Endothelial cell of umbilical vein (primary cell): ENCODE measurements around the gene CCL2. TPM values are rescaled to one million over a fixed set of nuclear protein-coding genes. Genes with fewer than 3 reads are reported as not detected.

ENCODE experiments used
- BruUV-seq: library from RNA; stranded (reverse); fragments of 400-500 nt; replicated peaks from 2 replicates; lab custom pipeline; 2021; lab: Mats Ljungman, UMichigan
- CTCF ChIA-PET: fragments of 300-600, 350-600 bp; sonication (Branson Sonifier 250); formaldehyde crosslinking; loops from one replicate; lab custom pipeline; 2021; ENCODE audit warnings: antibody characterized with exemption, inconsistent platforms; lab: Charles Lee
- POLR2A ChIA-PET: fragments of 300-600, 350-600 bp; sonication (Branson Sonifier 250); formaldehyde crosslinking; loops from one replicate; lab custom pipeline; 2021; ENCODE audit warnings: antibody characterized with exemption, inconsistent platforms; lab: Charles Lee
- DNase-seq: peaks from one replicate; pipeline ENCODE4 v3.0.0-alpha.2; 2011; ENCODE audit warnings: low read depth, low spot score
- FAIRE-seq: peaks from 2 replicates; lab custom pipeline; 2011; peaks lifted over from hg19 to GRCh38; lab: Jason Lieb, UNC
- H2AFZ ChIP-seq: 2 replicates; pipeline ENCODE4 v1.6.0; 2012; ENCODE audit warnings: low read depth, low read length, control low read depth, inconsistent platforms
- H3K27ac ChIP-seq: 2 replicates; pipeline ENCODE4 v1.5.1; 2011; ENCODE audit warnings: low read depth, mild to moderate bottlenecking, control low read depth, low read length, moderate library complexity; ENCODE audit not compliant: insufficient read depth
- H3K27me3 ChIP-seq, 2 experiments: 2 replicates each; pipeline versions ENCODE4 v1.6.0 to v1.6.1; 2011; ENCODE audit warnings: low read length in 2 of 2, mixed read lengths in 1 of 2; ENCODE audit not compliant: control insufficient read depth in 2 of 2, insufficient read depth in 2 of 2
- H3K36me3 ChIP-seq, 2 experiments: 2 replicates in 1 of 2; 3 replicates in 1 of 2; pipeline ENCODE4 v1.5.1; 2011; ENCODE audit warnings: low read length in 2 of 2, mild to moderate bottlenecking in 1 of 2, moderate library complexity in 1 of 2; ENCODE audit not compliant: control insufficient read depth in 2 of 2, insufficient read depth in 2 of 2; ENCODE audit errors: extremely low read depth in 1 of 2
- H3K4me1 ChIP-seq: 3 replicates; pipeline ENCODE4 v1.5.1; 2011; ENCODE audit warnings: mild to moderate bottlenecking, low read length; ENCODE audit not compliant: control insufficient read depth, insufficient read depth; ENCODE audit errors: extremely low read depth
- H3K4me2 ChIP-seq: 2 replicates; pipeline ENCODE4 v1.6.1; 2011; ENCODE audit warnings: low read length, control low read depth, mixed read lengths; ENCODE audit not compliant: insufficient read depth
- H3K4me3 ChIP-seq, 3 experiments: fragments of 200-600 bp in 1 of 3; sonication (generic), shearing (Covaris generic) in 1 of 3; replicated peaks in 1 of 3; 2 replicates each; pipeline ENCODE4 v1.5.1; 2011 to 2016; ENCODE audit warnings: control low read depth in 3 of 3, low read length in 3 of 3, mild to moderate bottlenecking in 2 of 3, inconsistent platforms in 1 of 3, low read depth in 1 of 3, moderate library complexity in 1 of 3; ENCODE audit not compliant: insufficient read depth in 1 of 3
- H3K79me2 ChIP-seq: 2 replicates; pipeline ENCODE4 v1.6.0; 2012; ENCODE audit warnings: low read length, inconsistent platforms; ENCODE audit not compliant: control insufficient read depth, insufficient read depth
- H3K9ac ChIP-seq: replicated peaks from 2 replicates; pipeline ENCODE3; 2011; ENCODE audit warnings: low read length, control low read depth; ENCODE audit not compliant: insufficient read depth; ENCODE audit errors: extremely low read depth
- H3K9me1 ChIP-seq: replicated peaks from 3 replicates; pipeline ENCODE4 v1.6.0; 2011; ENCODE audit warnings: mild to moderate bottlenecking, low read length; ENCODE audit not compliant: control insufficient read depth, insufficient read depth; ENCODE audit errors: extremely low read depth
- H3K9me3 ChIP-seq: replicated peaks from 2 replicates; pipeline ENCODE4 v1.5.1; 2012; ENCODE audit warnings: low read length, inconsistent platforms; ENCODE audit not compliant: control insufficient read depth, insufficient read depth
- H4K20me1 ChIP-seq: replicated peaks from 2 replicates; pipeline ENCODE3; 2011; ENCODE audit warnings: mild to moderate bottlenecking, low read length; ENCODE audit not compliant: control insufficient read depth, insufficient read depth; ENCODE audit errors: extremely low read depth
- CTCF ChIP-seq, 2 donors: IDR thresholded peaks; 1 replicate in 1 of 2; 2 replicates in 1 of 2; pipeline ENCODE4 v1.5.1; 2011; ENCODE audit warnings: low read length in 2 of 2, mild to moderate bottlenecking in 2 of 2, moderate library complexity in 2 of 2, control low read depth in 1 of 2, inconsistent platforms in 1 of 2, low read depth in 1 of 2; ENCODE audit not compliant: insufficient read depth in 1 of 2; ENCODE audit errors: extremely low read depth in 1 of 2
- EZH2 ChIP-seq: IDR thresholded peaks from 2 replicates; pipeline ENCODE4 v1.6.1; 2012; ENCODE audit warnings: borderline replicate concordance, low read depth, mild to moderate bottlenecking, moderate library complexity, low read length, inconsistent platforms; ENCODE audit not compliant: severe bottlenecking
- FOS ChIP-seq: IDR thresholded peaks from 2 replicates; pipeline ENCODE4 v1.6.1; 2011; ENCODE audit warnings: mild to moderate bottlenecking, low read length, moderate library complexity, borderline replicate concordance; ENCODE audit not compliant: insufficient read depth
- GATA2 ChIP-seq: IDR thresholded peaks from 2 replicates; pipeline ENCODE4 v1.7.0; 2011; ENCODE audit warnings: low read depth, mild to moderate bottlenecking, moderate library complexity, mixed read lengths, low read length; ENCODE audit not compliant: insufficient read length, insufficient read depth
- JUN ChIP-seq: IDR thresholded peaks from 2 replicates; pipeline ENCODE4 v1.6.1; 2011; ENCODE audit warnings: borderline replicate concordance, low read depth; ENCODE audit not compliant: insufficient read length, insufficient read depth
- MYC ChIP-seq: IDR thresholded peaks from one replicate; pipeline ENCODE4 v1.6.1; 2011; ENCODE audit warnings: mild to moderate bottlenecking, low read depth, low read length
- POLR2A ChIP-seq: IDR thresholded peaks from 2 replicates; pipeline ENCODE4 v1.6.1; 2012; ENCODE audit warnings: low read depth, mild to moderate bottlenecking, control low read depth, low read length
- POLR2AphosphoS5 ChIP-seq: IDR thresholded peaks from 2 replicates; pipeline ENCODE4 v1.6.1; 2012; ENCODE audit warnings: low read depth, mild to moderate bottlenecking, control low read depth, low read length, moderate library complexity; ENCODE audit not compliant: insufficient read depth
- dilution Hi-C: fragments of 300-500 bp; cut with MboI; formaldehyde crosslinking; loops from one replicate; pipeline ENCODE4 v1.15.0; 2019; ENCODE audit warnings: low sequenced_read_pairs; ENCODE audit not compliant: extremely low pct_ligation_motif_present
- intact Hi-C: fragments of 100-400 bp; cut with micrococcal nuclease; formaldehyde crosslinking; loops from one replicate; pipeline ENCODE4 v1.10.0; 2022
- polyA plus RNA-seq, 4 experiments: library from polyadenylated mRNA; depleted of rRNA in 3 of 4; stranded (reverse) in 3 of 4; unstranded in 1 of 4; fragments of >200 nt; gene quantifications; 2 replicates each; pipeline versions ENCODE4 v1.2.1 to v1.2.3, GENCODE V29; 2011 to 2012; ENCODE audit warnings: missing spikeins in 1 of 4
- total RNA-seq: library from RNA; stranded (reverse); gene quantifications from 2 replicates; pipeline ENCODE4 v1.2.3, GENCODE V29; 2021
- TF ChIP-seq, protein P1 (sequence below): IDR thresholded peaks from 2 replicates; pipeline ENCODE4 v1.6.1; 2011; ENCODE audit not compliant: insufficient read depth, insufficient read length

Gene CCL2
- total and polyA plus RNA-seq, 2 donors (not counting 3 experiments of a cell fraction or from before 2014, with no cell fraction given) = 238 to 599 TPM

DNA sequence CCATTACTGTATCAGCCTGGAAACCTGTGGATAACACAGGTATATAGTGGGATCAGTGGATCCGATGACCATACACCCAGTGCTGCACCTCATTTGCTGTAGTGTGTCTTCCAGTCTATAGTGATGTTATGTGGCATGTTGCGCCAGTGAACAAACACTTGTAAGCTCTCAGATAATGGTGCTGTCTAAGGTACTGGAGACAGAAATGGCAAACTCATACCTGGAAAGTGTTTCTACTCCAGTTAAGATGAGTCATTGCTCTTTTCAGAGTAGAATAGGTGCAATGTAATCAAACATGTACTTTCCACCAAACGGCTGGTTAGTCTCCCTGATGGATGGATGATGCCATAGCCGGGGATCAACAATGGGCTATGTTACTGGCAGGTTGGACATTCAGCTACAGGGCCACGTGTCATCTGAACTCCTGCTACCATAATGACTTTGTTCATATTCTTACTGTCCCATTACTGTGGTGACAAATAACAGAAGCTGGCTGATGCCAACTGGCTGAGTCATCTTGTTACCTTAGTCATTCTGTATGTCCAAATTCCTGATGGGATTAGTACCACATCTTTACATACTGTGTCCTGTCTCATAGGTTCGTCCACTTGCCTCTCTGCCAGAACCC lies 36.8 kb downstream of the CCL2 start:
- Histone ChIP-seq H3K27me3 (peaks cover 0 to 4% of the 10 kb centered on the region in 2 experiments), H3K4me1 (peaks cover 5% of the 10 kb centered on the region), H2AFZ (no peak overlapping the region), H3K27ac (no peak overlapping the region), H3K4me2 (no peak overlapping the region), H3K36me3 (no peaks in the 10 kb centered on the region), H3K4me3 (no peak overlapping the region), H3K9ac (no peak overlapping the region), H3K9me3 (no peaks in the 10 kb centered on the region), H3K9me1 (no peaks in the 10 kb centered on the region), H4K20me1 (no peaks in the 10 kb centered on the region), H3K79me2 (no peaks in the 10 kb centered on the region)
- ChIA-PET CTCF (interaction anchor here (1.0 to 1.5 kb wide), 3 partner anchors 9 to 70 kb away, joined by 3 to 6 read pairs (median 5); no protein-coding TSS in a partner anchor), POLR2A (no interaction called here)
- no peak for FAIRE-seq
- DNase-seq = no peak
- dilution Hi-C loops = no loop called here
- no peak for TF ChIP-seq MYC
- TF ChIP-seq JUN = peak; percentile 8
- BruUV-seq = no TSS peak
- intact Hi-C loops = no loop called here

DNA sequence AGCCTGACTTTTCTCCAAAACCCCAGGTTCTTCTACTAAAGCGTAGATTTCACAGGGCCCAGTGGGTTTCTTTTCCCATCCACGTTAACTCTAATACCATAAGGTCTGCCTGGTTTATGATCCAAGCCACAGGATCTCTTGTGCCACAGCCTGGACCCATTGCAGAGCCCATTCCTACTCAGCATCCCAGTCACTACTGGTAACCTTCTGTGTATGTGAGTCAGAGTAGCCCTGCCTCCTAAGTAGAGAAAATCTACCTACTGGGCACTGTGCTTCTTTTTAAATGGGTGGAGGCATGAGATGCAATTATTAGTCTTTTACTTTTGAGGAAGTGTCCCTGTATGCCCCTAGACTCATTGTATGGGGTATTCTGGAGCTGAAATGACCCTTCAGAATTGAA lies 43.9 kb downstream of the CCL2 start:
- dilution Hi-C loops (no loop called here), intact Hi-C loops (no loop called here)
- Histone ChIP-seq H3K4me1 (peaks cover 7% of the 10 kb centered on the region), H3K4me3 (no peak overlapping the region), H3K9ac (no peak overlapping the region), H3K4me2 (no peak overlapping the region), H3K79me2 (no peaks in the 10 kb centered on the region), H2AFZ (no peak overlapping the region), H3K27ac (no peak overlapping the region), H3K9me1 (no peaks in the 10 kb centered on the region), H3K27me3 (peaks cover 0 to 2% of the 10 kb centered on the region in 2 experiments), H4K20me1 (no peaks in the 10 kb centered on the region), H3K36me3 (no peaks in the 10 kb centered on the region), H3K9me3 (no peaks in the 10 kb centered on the region)
- ChIA-PET POLR2A (no interaction called here), CTCF (interaction anchor here (1.3 to 11.1 kb wide), 2 partner anchors 62 to 99 kb away, joined by 3 to 179 read pairs; partner anchors contain the start of gene CCL1)
- TF ChIP-seq MYC (no peak), POLR2A (no peak), POLR2AphosphoS5 (no peak), CTCF (IDR thresholded peaks at IDR 0.05; ENCODE audit: extremely low read depth in 1 of 2, insufficient read depth in 1 of 2, low read depth in 1 of 2, low read length in 2 of 2) (no peak), JUN (no peak), FOS (no peak), EZH2 (no peak), GATA2 (no peak)
- TF ChIP-seq, protein P1, sequence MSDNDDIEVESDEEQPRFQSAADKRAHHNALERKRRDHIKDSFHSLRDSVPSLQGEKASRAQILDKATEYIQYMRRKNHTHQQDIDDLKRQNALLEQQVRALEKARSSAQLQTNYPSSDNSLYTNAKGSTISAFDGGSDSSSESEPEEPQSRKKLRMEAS = no peak
- no TSS peak for BruUV-seq
- FAIRE-seq (no peak), DNase-seq (no peak)
